ENCODE data around the gene BORCS5. TPM values are rescaled to one million over a fixed set of nuclear protein-coding genes. Genes with fewer than 3 reads are reported as not detected.

Gene BORCS5
- total RNA-seq, 1 donor from 2014 or later = 10.1 TPM

DNA sequence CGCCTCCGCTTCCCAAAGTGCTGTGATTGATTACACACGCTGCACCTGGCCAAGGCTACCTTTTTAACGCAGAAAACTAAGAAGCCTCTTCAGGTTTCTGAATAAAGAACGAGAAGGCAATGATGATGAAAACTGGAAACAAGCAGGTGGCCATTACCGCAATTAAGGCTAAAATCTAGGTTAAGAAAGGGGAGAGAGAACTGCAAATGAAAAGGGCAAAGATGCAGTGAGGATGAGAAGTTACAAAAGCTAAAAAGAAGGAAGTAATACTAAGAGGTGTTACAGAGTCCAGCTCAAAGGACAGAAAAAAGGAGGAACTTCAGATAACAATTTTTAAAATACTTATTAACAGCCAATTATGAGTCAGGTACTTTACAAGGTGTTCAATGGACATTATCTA, 126.1 kb downstream of the BORCS5 start:
- H3K4me1 ChIP-seq = peaks cover 11% of the 10 kb centered on the region
- H3K4me3 ChIP-seq = no peak overlapping the region
- H3K9me3 ChIP-seq = no peaks in the 10 kb centered on the region
- peaks cover 69% of the 10 kb centered on the region for H3K36me3 ChIP-seq
- intact Hi-C loops (cut with DNase I) = no loop called here
- H3K27ac ChIP-seq = peak overlapping the region; percentile 61
- ATAC-seq (no peak), DNase-seq (no peak)
- TF ChIP-seq, protein P1, sequence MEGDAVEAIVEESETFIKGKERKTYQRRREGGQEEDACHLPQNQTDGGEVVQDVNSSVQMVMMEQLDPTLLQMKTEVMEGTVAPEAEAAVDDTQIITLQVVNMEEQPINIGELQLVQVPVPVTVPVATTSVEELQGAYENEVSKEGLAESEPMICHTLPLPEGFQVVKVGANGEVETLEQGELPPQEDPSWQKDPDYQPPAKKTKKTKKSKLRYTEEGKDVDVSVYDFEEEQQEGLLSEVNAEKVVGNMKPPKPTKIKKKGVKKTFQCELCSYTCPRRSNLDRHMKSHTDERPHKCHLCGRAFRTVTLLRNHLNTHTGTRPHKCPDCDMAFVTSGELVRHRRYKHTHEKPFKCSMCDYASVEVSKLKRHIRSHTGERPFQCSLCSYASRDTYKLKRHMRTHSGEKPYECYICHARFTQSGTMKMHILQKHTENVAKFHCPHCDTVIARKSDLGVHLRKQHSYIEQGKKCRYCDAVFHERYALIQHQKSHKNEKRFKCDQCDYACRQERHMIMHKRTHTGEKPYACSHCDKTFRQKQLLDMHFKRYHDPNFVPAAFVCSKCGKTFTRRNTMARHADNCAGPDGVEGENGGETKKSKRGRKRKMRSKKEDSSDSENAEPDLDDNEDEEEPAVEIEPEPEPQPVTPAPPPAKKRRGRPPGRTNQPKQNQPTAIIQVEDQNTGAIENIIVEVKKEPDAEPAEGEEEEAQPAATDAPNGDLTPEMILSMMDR (IDR thresholded peaks at IDR 0.05) = no peak
- H3K27me3 ChIP-seq (ENCODE audit: low read depth) = no peaks in the 10 kb centered on the region

DNA sequence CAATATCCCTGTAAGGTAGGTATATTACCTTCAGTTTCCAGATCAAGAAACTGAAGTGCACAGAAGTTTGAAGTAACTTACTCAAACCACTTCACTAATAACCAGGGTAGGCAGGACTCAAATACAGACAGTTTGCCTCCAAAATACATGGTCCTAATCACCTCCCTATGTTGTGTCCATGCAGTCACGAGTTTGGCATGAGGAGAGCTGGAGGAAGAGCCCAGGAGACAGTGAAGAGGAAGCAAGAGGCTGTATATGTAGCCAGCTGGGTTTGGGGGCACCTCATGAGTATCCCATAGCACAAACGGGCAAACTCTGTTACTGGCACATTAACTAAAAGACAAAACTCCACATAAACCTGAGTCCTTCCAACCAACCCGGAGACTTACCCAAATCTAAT, 126.6 kb downstream of the BORCS5 start:
- Histone ChIP-seq H3K36me3 (peaks cover 64% of the 10 kb centered on the region), H3K4me1 (peaks cover 11% of the 10 kb centered on the region), H3K27ac (peak overlapping the region; percentile 61), H3K27me3 (ENCODE audit: low read depth) (no peaks in the 10 kb centered on the region), H3K4me3 (no peak overlapping the region), H3K9me3 (no peaks in the 10 kb centered on the region)
- TF ChIP-seq, protein P1 (IDR thresholded peaks at IDR 0.05) = no peak
- no peak for DNase-seq
- intact Hi-C loops (cut with DNase I) = no loop called here
- no peak for ATAC-seq

DNA sequence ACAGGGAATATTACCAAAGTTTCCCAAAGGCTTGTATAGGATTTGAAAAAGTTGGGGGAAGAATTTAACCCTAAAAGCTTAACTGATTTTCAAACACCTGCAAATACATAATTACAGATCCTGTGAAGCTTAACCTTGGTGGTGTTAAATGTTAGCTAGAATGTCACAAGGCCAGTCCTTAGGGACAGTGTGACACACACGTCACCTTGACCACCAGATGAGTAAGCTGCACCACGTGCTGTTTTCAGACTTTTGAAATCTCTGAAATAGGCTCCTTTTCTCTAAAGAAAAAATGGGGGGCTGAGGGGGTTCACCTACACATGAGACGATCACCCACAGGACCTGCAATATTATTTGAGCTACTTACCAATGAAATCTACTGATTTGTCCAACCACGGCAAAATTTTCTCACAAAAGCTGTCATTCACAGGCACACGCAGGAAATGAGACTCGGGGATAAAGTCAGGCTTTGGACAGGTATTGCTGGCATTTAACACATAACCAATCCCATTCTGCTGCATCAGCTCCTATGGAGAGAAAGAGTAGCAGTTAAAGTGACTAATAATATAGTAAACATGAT, 129.9 kb downstream of the BORCS5 start:
- ATAC-seq (no peak), DNase-seq (no peak)
- H3K27ac ChIP-seq = no peak overlapping the region
- no peaks in the 10 kb centered on the region for H3K27me3 ChIP-seq (ENCODE audit: low read depth)
- no peak overlapping the region for H3K4me3 ChIP-seq
- TF ChIP-seq, protein P1 (IDR thresholded peaks at IDR 0.05) = no peak
- H3K9me3 ChIP-seq = no peaks in the 10 kb centered on the region
- intact Hi-C loops (cut with DNase I) = no loop called here
- peaks cover 11% of the 10 kb centered on the region for H3K4me1 ChIP-seq
- peaks cover 40% of the 10 kb centered on the region for H3K36me3 ChIP-seq

DNA sequence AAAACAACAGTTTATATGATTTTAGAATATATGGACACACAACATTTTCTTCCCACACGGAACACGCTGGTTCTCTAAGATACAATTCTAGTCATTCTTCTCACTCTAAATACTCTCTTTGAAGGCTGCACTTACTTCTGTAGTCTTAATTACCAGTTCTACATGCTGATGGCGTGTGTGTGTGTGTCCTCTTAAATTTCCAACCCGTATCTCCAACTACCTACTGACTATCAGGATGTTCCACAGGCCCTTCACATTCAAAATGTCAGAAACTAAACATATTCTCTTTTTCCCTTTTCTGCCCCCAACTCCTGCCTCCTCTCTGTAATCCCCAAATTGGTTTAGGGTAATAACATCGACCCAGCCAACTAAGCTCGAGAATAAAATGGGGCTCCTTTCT, 130.6 kb downstream of the BORCS5 start:
- H3K4me3 ChIP-seq = no peak overlapping the region
- TF ChIP-seq, protein P1 (IDR thresholded peaks at IDR 0.05) = no peak
- H3K27ac ChIP-seq = no peak overlapping the region
- H3K36me3 ChIP-seq = peaks cover 33% of the 10 kb centered on the region
- no peaks in the 10 kb centered on the region for H3K27me3 ChIP-seq (ENCODE audit: low read depth)
- H3K9me3 ChIP-seq = no peaks in the 10 kb centered on the region
- peaks cover 11% of the 10 kb centered on the region for H3K4me1 ChIP-seq
- ATAC-seq (no peak), DNase-seq (no peak)
- intact Hi-C loops (cut with DNase I) = no loop called here

DNA sequence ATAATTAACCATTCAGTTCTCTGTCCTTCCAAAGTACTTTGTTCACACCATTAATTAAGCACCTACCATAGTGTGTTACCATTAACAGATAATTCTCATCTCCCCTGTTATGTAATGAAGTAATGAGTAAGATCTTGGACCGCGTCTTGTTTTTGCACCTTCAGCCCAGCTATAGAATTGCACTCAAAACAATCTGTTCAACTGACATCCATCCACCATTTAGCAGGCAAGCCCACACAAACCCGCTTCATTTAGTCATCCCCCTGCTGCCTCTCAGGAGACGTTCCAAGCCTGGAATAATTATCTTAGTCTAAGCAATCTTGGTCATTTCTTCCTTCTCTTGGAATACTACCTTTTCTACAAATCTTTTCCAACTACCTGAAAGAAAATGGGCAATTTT, 131.4 kb downstream of the BORCS5 start:
- DNase-seq = no peak
- peaks cover 27% of the 10 kb centered on the region for H3K36me3 ChIP-seq
- no peaks in the 10 kb centered on the region for H3K27me3 ChIP-seq (ENCODE audit: low read depth)
- H3K4me3 ChIP-seq = no peak overlapping the region
- H3K9me3 ChIP-seq = no peaks in the 10 kb centered on the region
- TF ChIP-seq, protein P1 (IDR thresholded peaks at IDR 0.05) = no peak
- intact Hi-C loops (cut with DNase I) = no loop called here
- H3K4me1 ChIP-seq = peaks cover 3% of the 10 kb centered on the region
- ATAC-seq = no peak
- no peak overlapping the region for H3K27ac ChIP-seq

Measured in lower lobe of right lung (tissue), 2 donors.